Astrocyte of the cerebellum (primary cell): ENCODE measurements around the gene HSD17B14.

Experiments used
- DNase-seq: peaks from one replicate; pipeline ENCODE4 v3.0.0-alpha.2; 2011; ENCODE audit warnings: low read depth
- H3K4me3 ChIP-seq: 2 replicates; pipeline ENCODE4 v1.5.1; 2011; ENCODE audit warnings: mild to moderate bottlenecking, low read depth, low read length, moderate library complexity
- CTCF ChIP-seq: IDR thresholded peaks from 2 replicates; pipeline ENCODE4 v1.5.1; 2012; ENCODE audit warnings: low read length, low read depth, moderate library complexity, mild to moderate bottlenecking; ENCODE audit errors: missing control alignments
- in situ Hi-C: cut with HindIII; loops from 2 replicates; pipeline ENCODE4 v1.10.0; 2017; ENCODE audit warnings: low sequenced_read_pairs

HSD17B14 gene

GRCh38 chr19:48799358-48800300 lies 36.7 kb downstream of the HSD17B14 start:
- in situ Hi-C loops: loop anchor here (5.0 to 10.0 kb wide), 3 partner anchors 45 to 188 kb away; partner anchors contain the start of gene NTN5
- DNase-seq: no peak
- TF ChIP-seq CTCF: no peak
- H3K4me3 ChIP-seq: no peak overlapping the region

- in situ Hi-C loops: loop anchor here (5.0 to 10.0 kb wide), 3 partner anchors 46 to 188 kb away; partner anchors contain the start of gene NTN5
- no peak overlapping the region for H3K4me3 ChIP-seq
- no peak for DNase-seq
- TF ChIP-seq CTCF: no peak
Measured at GRCh38 chr19:48798937-48799336, 37.4 kb downstream of the HSD17B14 start.

- H3K4me3 ChIP-seq: no peak overlapping the region
- TF ChIP-seq CTCF: no peak
- in situ Hi-C loops: loop anchor here (5.0 to 10.0 kb wide), 3 partner anchors 48 to 190 kb away; partner anchors contain the start of gene NTN5
- no peak for DNase-seq
Measured at GRCh38 chr19:48797103-48797502, 39.2 kb downstream of the HSD17B14 start.

- H3K4me3 ChIP-seq: no peak overlapping the region
- no peak for TF ChIP-seq CTCF
- DNase-seq: no peak
- in situ Hi-C loops: loop anchor here (5.0 to 10.0 kb wide), 3 partner anchors 48 to 191 kb away; partner anchors contain the start of gene NTN5
Measured at GRCh38 chr19:48796298-48797083, 39.8 kb downstream of the HSD17B14 start.

GRCh38 chr19:48795685-48796070 lies 40.6 kb downstream of the HSD17B14 start:
- in situ Hi-C loops: loop anchor here (5.0 to 10.0 kb wide), 3 partner anchors 49 to 192 kb away; partner anchors contain the start of gene NTN5
- DNase-seq: no peak
- TF ChIP-seq CTCF: no peak
- no peak overlapping the region for H3K4me3 ChIP-seq

GRCh38 chr19:48795055-48795684 lies 41.1 kb downstream of the HSD17B14 start:
- H3K4me3 ChIP-seq: peak overlapping the region; percentile 43
- in situ Hi-C loops: loop anchor here (5.0 to 10.0 kb wide), 3 partner anchors 50 to 192 kb away; partner anchors contain the start of gene NTN5
- DNase-seq: peak; percentile 86
- TF ChIP-seq CTCF: peak; percentile 95
